SHP77 treated with DMSO at 0.1 percent for 48 hours (cell line): ENCODE results near the gene ADAMTS2.
"Not testable (repeated sequence)": the region's sequence is repeated elsewhere in the genome, so short reads cannot be mapped to it uniquely, and the experiment has no call there.

ENCODE experiments used
- DNase-seq: peaks from one replicate; lab custom pipeline; 2025; lab: John Stamatoyannopoulos, UW

Gene ADAMTS2

DNA sequence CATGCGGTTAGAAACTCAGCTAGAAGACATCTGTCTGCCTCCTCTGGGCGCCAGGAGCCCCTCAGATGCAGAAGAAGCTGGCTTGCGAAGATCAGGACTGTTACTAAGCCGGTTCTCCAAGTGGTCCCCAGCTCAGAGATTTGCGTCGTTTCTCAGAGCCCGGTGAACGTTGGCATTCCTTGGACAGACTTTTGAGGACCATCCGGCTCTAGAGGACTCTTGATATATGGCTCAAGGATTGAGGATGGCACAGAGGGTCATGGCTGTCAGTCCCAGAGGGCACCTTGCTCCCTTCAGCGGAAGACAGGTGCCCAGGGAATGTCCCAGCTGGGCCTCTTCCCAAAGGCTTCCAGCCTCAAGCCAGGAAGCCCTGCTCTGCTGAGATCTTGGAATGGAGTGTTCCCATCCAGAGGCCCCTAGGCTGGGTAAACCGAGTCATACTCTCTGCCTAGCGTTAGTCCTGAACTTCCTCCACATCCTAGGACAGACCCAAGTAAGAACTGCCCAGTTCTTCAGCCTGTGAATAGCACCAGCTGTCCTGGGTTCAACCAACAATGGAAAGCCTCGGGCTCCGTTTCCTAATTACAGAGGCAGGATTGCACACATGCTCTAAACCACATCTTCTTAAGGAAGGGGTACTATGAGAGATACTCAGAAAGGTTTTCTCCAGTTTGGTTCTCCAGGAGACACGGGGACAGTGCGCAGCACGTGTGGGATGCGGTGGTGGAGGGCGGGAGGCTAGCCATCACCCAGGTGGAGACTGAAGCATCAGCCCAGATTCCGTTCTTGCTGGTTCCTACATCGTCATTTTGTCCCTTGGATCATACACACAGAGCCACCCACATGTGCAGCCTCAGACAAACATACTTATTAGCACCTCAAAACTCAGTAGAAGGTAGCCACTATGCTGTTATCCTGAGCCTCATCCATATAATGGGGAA lies 233.7 kb downstream of the ADAMTS2 start:
- no peak for DNase-seq

- no peak for DNase-seq
These were observed 234.7 kb downstream of the ADAMTS2 start for GRCh38 chr5:179110528-179110927.

DNA sequence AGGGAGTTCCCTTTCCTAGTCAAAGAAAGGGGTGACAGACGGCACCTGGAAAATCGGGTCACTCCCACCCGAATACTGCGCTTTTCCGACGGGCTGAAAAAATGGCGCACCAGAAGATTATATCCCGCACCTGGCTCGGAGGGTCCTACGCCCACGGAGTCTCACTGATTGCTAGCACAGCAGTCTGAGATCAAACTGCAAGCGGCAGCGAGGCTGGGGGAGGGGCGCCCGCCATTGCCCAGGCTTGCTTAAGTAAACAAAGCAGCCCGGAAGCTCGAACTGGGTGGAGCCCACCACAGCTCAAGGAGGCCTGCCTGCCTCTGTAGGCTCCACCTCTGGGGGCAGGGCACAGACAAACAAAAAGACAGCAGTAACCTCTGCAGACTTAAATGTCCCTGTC lies 244.0 kb downstream of the ADAMTS2 start:
- not testable (repeated sequence) for DNase-seq

- no peak for DNase-seq
These were observed 255.8 kb downstream of the ADAMTS2 start for GRCh38 chr5:179089502-179089901.

DNA sequence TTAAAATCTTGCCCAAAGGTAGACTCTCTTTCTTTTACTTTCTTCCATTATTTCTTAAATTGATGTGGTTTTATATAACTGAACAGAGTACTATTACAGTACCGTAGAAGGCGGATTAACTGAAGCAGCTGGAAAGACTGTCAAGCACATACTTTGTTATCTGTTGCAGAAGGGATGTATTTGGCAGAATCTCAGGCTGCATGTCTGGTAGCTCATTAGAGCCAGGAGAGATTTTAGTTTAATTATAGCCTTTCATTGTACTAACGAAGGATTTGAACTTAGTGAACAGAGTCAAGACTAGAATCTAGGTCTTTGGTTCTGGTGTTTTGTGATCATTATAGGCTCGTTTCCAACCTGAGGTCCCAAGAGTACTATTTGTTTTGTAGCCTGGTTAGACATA lies 264.5 kb downstream of the ADAMTS2 start:
- no peak for DNase-seq

GRCh38 chr5:179079165-179079987 lies 265.9 kb downstream of the ADAMTS2 start:
- DNase-seq, result no peak

DNA sequence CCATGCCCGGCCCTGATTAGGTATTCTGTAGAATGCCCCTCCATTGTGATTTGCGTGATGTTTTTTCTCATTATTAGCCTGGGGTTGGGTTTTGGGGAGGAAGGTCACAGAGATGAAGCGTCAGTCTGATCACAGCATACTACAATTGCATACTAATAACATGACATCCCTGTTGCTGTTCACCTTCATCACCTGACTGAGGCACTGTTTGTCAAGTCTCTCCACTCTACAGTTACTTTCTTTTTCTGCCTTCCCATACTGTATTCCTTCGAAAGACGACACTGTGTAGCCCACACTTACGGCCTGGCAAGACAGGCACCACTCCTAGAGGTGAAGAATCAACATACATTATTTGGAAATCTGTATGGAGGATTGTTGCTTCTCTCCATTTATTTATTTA lies 279.6 kb downstream of the ADAMTS2 start:
- DNase-seq, result no peak

DNA sequence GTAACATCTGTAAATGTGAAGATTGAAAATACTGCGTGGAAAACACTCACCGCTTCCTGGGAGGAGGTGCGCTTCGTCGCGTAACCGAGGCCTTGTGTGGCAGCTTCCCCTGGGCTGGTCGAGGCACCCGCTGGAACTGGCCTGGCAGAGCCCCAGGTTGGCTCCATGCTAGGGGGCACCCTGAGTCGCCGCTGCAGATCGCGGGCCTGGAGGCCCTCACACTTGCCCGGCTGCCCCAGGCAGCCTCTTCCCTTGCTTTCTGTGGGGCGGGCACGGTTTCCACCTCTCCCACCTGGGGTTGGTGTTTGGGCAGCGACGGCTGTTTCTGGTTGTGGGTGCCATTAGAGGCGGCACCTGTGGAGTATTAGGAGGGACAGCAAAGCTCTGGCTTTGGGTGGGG lies 284.2 kb downstream of the ADAMTS2 start:
- DNase-seq, result no peak
